ENCODE data around the gene SUMF1.

GRCh38 chr3:4503050-4503449, 36.0 kb upstream of the SUMF1 start:
- TF ChIP-seq, protein P1, sequence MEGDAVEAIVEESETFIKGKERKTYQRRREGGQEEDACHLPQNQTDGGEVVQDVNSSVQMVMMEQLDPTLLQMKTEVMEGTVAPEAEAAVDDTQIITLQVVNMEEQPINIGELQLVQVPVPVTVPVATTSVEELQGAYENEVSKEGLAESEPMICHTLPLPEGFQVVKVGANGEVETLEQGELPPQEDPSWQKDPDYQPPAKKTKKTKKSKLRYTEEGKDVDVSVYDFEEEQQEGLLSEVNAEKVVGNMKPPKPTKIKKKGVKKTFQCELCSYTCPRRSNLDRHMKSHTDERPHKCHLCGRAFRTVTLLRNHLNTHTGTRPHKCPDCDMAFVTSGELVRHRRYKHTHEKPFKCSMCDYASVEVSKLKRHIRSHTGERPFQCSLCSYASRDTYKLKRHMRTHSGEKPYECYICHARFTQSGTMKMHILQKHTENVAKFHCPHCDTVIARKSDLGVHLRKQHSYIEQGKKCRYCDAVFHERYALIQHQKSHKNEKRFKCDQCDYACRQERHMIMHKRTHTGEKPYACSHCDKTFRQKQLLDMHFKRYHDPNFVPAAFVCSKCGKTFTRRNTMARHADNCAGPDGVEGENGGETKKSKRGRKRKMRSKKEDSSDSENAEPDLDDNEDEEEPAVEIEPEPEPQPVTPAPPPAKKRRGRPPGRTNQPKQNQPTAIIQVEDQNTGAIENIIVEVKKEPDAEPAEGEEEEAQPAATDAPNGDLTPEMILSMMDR (conservative IDR thresholded peaks at IDR 0.05; ENCODE audit: low read depth, low read length): no peak
- no peak for TF ChIP-seq EZH2 (IDR thresholded peaks at IDR 0.05; ENCODE audit: low read length, unreplicated experiment)

Data from PC-3 (cell line).